Articular chondrocyte of knee joint (primary cell): ENCODE measurements around the gene ACVRL1. TPM values are rescaled to one million over a fixed set of nuclear protein-coding genes. Genes with fewer than 3 reads are reported as not detected.

Experiments
- total RNA-seq: library from RNA; depleted of rRNA; stranded (reverse); fragments of >200 nt; gene quantifications from 2 replicates; pipeline ENCODE4 v1.2.3, GENCODE V29; 2012

The ACVRL1 gene
- 6.1 and 13.8 TPM in 2 replicates for total RNA-seq

GRCh38 chr12:51907083-51907855 is at the start of gene ACVRL1:
Gene ACVRL1, plus strand, starts transcription at chr12:51907504. Its CDS starts 4,971 bp downstream, at chr12:51912475.

DNA sequence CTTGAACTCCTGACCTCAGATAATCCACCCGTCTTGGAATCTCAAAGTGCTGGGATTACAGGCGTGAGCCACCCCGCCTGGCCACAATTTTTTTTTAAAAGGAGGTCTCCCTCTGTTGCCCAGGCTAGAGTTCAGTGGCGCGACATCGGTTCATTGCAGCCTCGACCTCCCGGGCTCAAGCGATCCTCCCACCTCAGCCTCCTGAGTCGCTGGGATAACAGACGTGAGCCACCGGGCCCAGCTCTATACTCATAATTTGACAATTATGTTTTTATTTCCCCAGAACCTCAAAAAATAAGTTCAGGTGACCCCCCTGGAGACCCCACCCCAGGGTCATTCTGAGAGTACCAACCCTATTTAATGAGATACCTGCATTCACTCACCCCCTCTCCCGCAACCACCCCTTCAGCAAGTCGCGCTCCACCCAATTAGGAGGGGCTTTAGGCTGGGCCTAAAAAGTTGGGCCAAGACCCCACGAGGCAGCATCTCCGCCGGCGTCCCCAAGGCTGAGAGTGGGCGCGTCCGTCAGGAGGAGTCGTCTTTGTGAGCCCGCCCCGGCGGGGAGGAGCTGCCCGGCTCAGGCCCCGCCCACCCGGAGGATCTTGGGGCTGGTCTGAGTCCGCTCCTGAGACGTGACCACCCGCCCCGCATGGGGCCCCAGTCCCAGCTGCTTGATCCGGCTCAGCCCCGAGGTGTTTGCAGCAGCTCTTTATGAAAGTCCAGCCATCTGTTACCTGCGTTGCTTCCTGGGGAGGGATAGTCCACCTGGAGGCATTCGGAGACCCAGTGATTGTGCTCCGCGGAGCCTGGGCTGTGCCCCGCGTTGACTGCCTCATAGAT is 19.6 kb upstream of the ACVRL1 start, which contains the start of gene ANKRD33:
Gene ANKRD33 (plus strand): TSS at position 628 of the 840 bp plus-strand sequence. CDS start 84 bp downstream, at position 712.

DNA sequence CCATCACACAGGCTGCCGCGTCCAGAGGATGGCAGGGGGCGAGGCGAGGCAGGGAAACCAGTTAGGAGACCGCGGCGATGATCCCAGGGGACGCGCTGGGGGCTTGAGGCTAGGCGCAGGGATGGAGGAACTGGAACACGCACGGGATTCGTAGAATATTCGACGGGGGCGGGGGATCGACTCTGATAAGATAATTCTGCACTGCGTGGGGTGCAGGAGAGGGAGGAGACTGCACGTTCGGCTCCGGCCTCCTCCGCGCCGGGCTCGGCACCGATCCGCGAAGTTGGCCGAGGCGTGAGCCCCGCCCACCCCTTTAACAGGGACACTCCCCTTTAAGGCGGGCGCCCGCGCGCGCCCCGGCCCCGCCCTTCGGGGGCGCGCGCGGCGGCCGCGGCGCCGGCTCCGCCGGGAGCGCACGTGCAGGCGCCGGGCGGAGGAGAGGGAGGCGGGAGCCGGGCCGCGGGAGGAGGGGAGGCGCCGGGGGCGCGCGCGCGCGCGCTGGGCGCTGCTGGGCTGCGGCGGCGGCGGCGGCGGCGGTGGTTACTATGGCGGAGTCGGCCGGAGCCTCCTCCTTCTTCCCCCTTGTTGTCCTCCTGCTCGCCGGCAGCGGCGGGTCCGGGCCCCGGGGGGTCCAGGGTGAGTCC is 44.0 kb downstream of the ACVRL1 start, which contains the start of gene ACVR1B:
Gene ACVR1B (plus strand): TSS at position 501 of the 644 bp plus-strand sequence. CDS start 45 bp downstream, at position 546.

Other genes with a start within 250 kb of the ACVRL1 start
- under 0.01 and 0.13 TPM in 2 replicates for gene FIGNL2, start 58.8 kb upstream of the ACVRL1 start, total RNA-seq
- gene ANKRD33, start 19.4 kb upstream of the ACVRL1 start, total RNA-seq, result not detected in 2 replicates
- 8.2 and 8.8 TPM in 2 replicates for gene ACVR1B, start 44.2 kb downstream of the ACVRL1 start, total RNA-seq
- 0.65 TPM in 2 replicates for gene TAMALIN, start 99.4 kb downstream of the ACVRL1 start, total RNA-seq
- 6.1 and 25.6 TPM in 2 replicates for gene NR4A1, start 143.9 kb downstream of the ACVRL1 start, total RNA-seq
- gene ATG101, start 162.5 kb downstream of the ACVRL1 start, total RNA-seq, result 37.5 and 45.2 TPM in 2 replicates
- gene SMIM41, start 172.2 kb downstream of the ACVRL1 start, total RNA-seq, result 0.39 and 0.65 TPM in 2 replicates